H9 (cell line): ENCODE results near the gene GAL3ST1. TPM values are rescaled to one million over a fixed set of nuclear protein-coding genes. Genes with fewer than 3 reads are reported as not detected.
A peak's percentile ranks its signal among the peaks of the same experiment; 100 is the strongest.

Experiments used
- DNase-seq: peaks from one replicate; pipeline ENCODE4 v3.0.0-alpha.2; 2017
- H2AFZ ChIP-seq: one replicate; pipeline ENCODE4 v1.6.1; 2013; ENCODE audit warnings: mild to moderate bottlenecking, low read length, control low read depth, moderate library complexity
- H2AK5ac ChIP-seq: 2 replicates; pipeline ENCODE4 v1.6.1; 2013; ENCODE audit warnings: low read length, control low read depth, mixed read lengths; ENCODE audit not compliant: insufficient read length
- H2BK120ac ChIP-seq: one replicate; pipeline ENCODE4 v1.6.1; 2013; ENCODE audit warnings: low read depth, mild to moderate bottlenecking, low read length, control low read depth, inconsistent platforms; ENCODE audit not compliant: poor library complexity, severe bottlenecking
- H2BK12ac ChIP-seq: 2 replicates; pipeline ENCODE4 v1.6.1; 2013; ENCODE audit warnings: low read length, control low read depth, mixed read lengths, low read depth; ENCODE audit not compliant: insufficient read length
- H2BK15ac ChIP-seq: 2 replicates; pipeline ENCODE4 v1.6.1; 2013; ENCODE audit warnings: low read depth, low read length, control low read depth
- H2BK20ac ChIP-seq: one replicate; pipeline ENCODE4 v1.6.1; 2013; ENCODE audit warnings: low read depth, mild to moderate bottlenecking, low read length, control low read depth, inconsistent platforms; ENCODE audit not compliant: poor library complexity, severe bottlenecking
- H2BK5ac ChIP-seq: 2 replicates; pipeline ENCODE4 v1.6.1; 2013; ENCODE audit warnings: low read length, control low read depth, mixed read lengths; ENCODE audit not compliant: insufficient read length
- H3K14ac ChIP-seq: 2 replicates; pipeline ENCODE4 v1.6.1; 2013; ENCODE audit warnings: low read length, control low read depth; ENCODE audit not compliant: insufficient read depth
- H3K18ac ChIP-seq: 2 replicates; pipeline ENCODE4 v1.6.1; 2013; ENCODE audit warnings: low read depth, mild to moderate bottlenecking, mixed read lengths, low read length, control low read depth; ENCODE audit not compliant: insufficient read length
- H3K23ac ChIP-seq: 2 replicates; pipeline ENCODE4 v1.6.1; 2013; ENCODE audit warnings: low read length, control low read depth, mixed read lengths, low read depth; ENCODE audit not compliant: insufficient read length
- H3K23me2 ChIP-seq: 2 replicates; pipeline ENCODE4 v1.6.1; 2013; ENCODE audit warnings: low read depth, mild to moderate bottlenecking, mixed read lengths, low read length, control low read depth; ENCODE audit not compliant: insufficient read length, poor library complexity, severe bottlenecking
- H3K27ac ChIP-seq: 2 replicates; pipeline ENCODE4 v1.5.1; 2013; ENCODE audit warnings: low read length, control low read depth, mixed read lengths, low read depth; ENCODE audit not compliant: insufficient read length
- H3K27me3 ChIP-seq: 2 replicates; pipeline ENCODE4 v1.6.1; 2013; ENCODE audit warnings: low read length, control low read depth, inconsistent platforms; ENCODE audit not compliant: insufficient read depth
- H3K4ac ChIP-seq: 2 replicates; pipeline ENCODE4 v1.6.1; 2013; ENCODE audit warnings: low read depth, mild to moderate bottlenecking, control low read depth, inconsistent platforms, low read length, moderate library complexity
- H3K4me1 ChIP-seq: 2 replicates; pipeline ENCODE4 v1.6.1; 2013; ENCODE audit warnings: low read length, control low read depth, inconsistent platforms; ENCODE audit not compliant: insufficient read depth
- H3K4me2 ChIP-seq: 2 replicates; pipeline ENCODE4 v1.6.1; 2013; ENCODE audit warnings: low read length, control low read depth, mixed read lengths; ENCODE audit not compliant: insufficient read length, insufficient read depth
- H3K56ac ChIP-seq: 2 replicates; pipeline ENCODE4 v1.6.1; 2013; ENCODE audit warnings: low read depth, mild to moderate bottlenecking, mixed read lengths, low read length, control low read depth; ENCODE audit not compliant: insufficient read length
- H3K79me1 ChIP-seq: 2 replicates; pipeline ENCODE4 v1.6.1; 2013; ENCODE audit warnings: low read depth, mild to moderate bottlenecking, moderate library complexity, low read length, control low read depth, inconsistent platforms; ENCODE audit not compliant: insufficient read depth, poor library complexity, severe bottlenecking
- H3K79me2 ChIP-seq: 2 replicates; pipeline ENCODE4 v1.6.1; 2013; ENCODE audit warnings: low read length, control low read depth, inconsistent platforms; ENCODE audit not compliant: insufficient read depth
- H3K9ac ChIP-seq: 2 replicates; pipeline ENCODE4 v1.6.1; 2013; ENCODE audit warnings: low read length, control low read depth, mixed read lengths; ENCODE audit not compliant: insufficient read length; ENCODE audit errors: extremely low read depth
- H3K9me3 ChIP-seq: one replicate; pipeline ENCODE4 v1.6.1; 2013; ENCODE audit warnings: low read depth, low read length, inconsistent platforms; ENCODE audit not compliant: control insufficient read depth
- H3T11ph ChIP-seq: one replicate; pipeline ENCODE4 v1.6.1; 2013; ENCODE audit warnings: mild to moderate bottlenecking, low read length, control low read depth, inconsistent platforms
- H4K20me1 ChIP-seq: one replicate; pipeline ENCODE4 v1.6.1; 2013; ENCODE audit not compliant: control insufficient read depth, insufficient read length, insufficient read depth
- H4K5ac ChIP-seq: 2 replicates; pipeline ENCODE4 v1.6.1; 2013; ENCODE audit warnings: low read depth, mild to moderate bottlenecking, mixed read lengths, low read length, control low read depth; ENCODE audit not compliant: insufficient read length
- H4K8ac ChIP-seq: replicated peaks from 2 replicates; pipeline ENCODE4 v1.6.1; 2013; ENCODE audit warnings: low read length, control low read depth, mixed read lengths, low read depth; ENCODE audit not compliant: insufficient read length
- H4K91ac ChIP-seq: 2 replicates; pipeline ENCODE4 v1.6.1; 2013; ENCODE audit warnings: low read depth, mild to moderate bottlenecking, moderate library complexity, mixed read lengths, low read length, control low read depth; ENCODE audit not compliant: insufficient read length
- H3K27ac Mint-ChIP-seq, 3 experiments: 2 replicates in 2 of 3; 3 replicates in 1 of 3; pipeline ENCODE4 v1.8.0; 2020 to 2021; ENCODE audit warnings: mixed read lengths in 3 of 3, mild to moderate bottlenecking in 1 of 3, moderate library complexity in 1 of 3
- H3K27me3 Mint-ChIP-seq: 2 replicates; pipeline ENCODE4 v1.8.0; 2021; ENCODE audit warnings: low read depth, mild to moderate bottlenecking, moderate library complexity, mixed read lengths
- H3K36me3 Mint-ChIP-seq, 3 experiments: 2 replicates in 2 of 3; 3 replicates in 1 of 3; pipeline ENCODE4 v1.8.0; 2020 to 2021; ENCODE audit warnings: low read depth in 3 of 3, mixed read lengths in 3 of 3; ENCODE audit not compliant: insufficient read depth in 1 of 3
- H3K4me1 Mint-ChIP-seq, 2 experiments: 2 replicates each; pipeline ENCODE4 v1.8.0; 2020; ENCODE audit warnings: mixed read lengths in 2 of 2
- H3K4me3 Mint-ChIP-seq, 2 experiments: 2 replicates in 1 of 2; 3 replicates in 1 of 2; pipeline ENCODE4 v1.8.0; 2020 to 2021; ENCODE audit warnings: mild to moderate bottlenecking in 2 of 2, mixed read lengths in 2 of 2, moderate library complexity in 1 of 2
- H3K9me3 Mint-ChIP-seq, 2 experiments: 2 replicates in 1 of 2; 3 replicates in 1 of 2; pipeline ENCODE4 v1.8.0; 2020; ENCODE audit warnings: mild to moderate bottlenecking in 2 of 2, mixed read lengths in 2 of 2, moderate library complexity in 1 of 2
- WGBS: extraction: QIAGEN DNeasy Blood & Tissue Kit; methylation state at CpG from one replicate; pipeline ENCODE4 v1.1.7; 2013; ENCODE audit warnings: missing lambda C conversion rate, low lambda C conversion rate, mixed read lengths; ENCODE audit not compliant: insufficient read length; ENCODE audit errors: extremely low coverage; 5-methylcytosine and 5-hydroxymethylcytosine counted together
- total RNA-seq: library from RNA; stranded (reverse); gene quantifications from 2 replicates; pipeline ENCODE4 v1.2.1, GENCODE V29; 2021
- TF ChIP-seq, protein P1 (sequence below): fragments of 200-600 bp; sonication (generic); conservative IDR thresholded peaks from 3 replicates; pipeline ENCODE4 v1.8.0; 2021; ENCODE audit warnings: antibody characterized with exemption, mild to moderate bottlenecking

The GAL3ST1 gene
- total RNA-seq, 1 experiment from 2014 or later, result 5.1 TPM

DNA sequence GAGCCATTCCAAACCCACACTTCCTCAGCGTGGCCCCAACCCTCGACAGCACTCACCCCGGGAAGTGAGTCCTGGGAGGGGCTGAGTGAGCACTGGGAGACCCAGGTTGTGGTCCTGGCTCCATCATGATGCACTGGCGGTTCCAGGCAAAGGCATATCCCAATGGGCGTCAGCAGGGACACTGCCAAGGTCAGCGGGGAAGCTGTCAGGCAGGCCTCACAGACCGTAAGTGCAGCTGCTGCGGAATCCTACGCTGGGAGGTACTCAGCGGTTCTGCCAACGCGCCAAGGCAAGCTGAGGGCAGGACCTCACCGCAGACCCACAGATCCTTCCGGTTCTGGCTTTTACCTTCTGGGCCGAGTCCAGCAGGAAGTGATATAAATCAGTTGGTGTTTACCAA lies 1.4 kb upstream of the GAL3ST1 start:
- Histone ChIP-seq H3K23me2 (peaks cover 7% of the 10 kb centered on the region), H2BK12ac (no peak overlapping the region), H3K4me2 (no peak overlapping the region), H3K27ac (no peak overlapping the region), H3K9ac (no peak overlapping the region), H3K27me3 (no peaks in the 10 kb centered on the region), H3K18ac (no peak overlapping the region), H2BK120ac (no peak overlapping the region), H3K23ac (no peak overlapping the region), H3T11ph (no peak overlapping the region), H3K4me1 (no peaks in the 10 kb centered on the region), H3K79me2 (no peaks in the 10 kb centered on the region), H3K14ac (no peak overlapping the region), H2BK15ac (no peak overlapping the region), H2BK20ac (no peak overlapping the region), H3K4ac (no peak overlapping the region), H3K79me1 (no peaks in the 10 kb centered on the region), H4K5ac (no peak overlapping the region), H4K20me1 (peaks cover 5% of the 10 kb centered on the region), H2AFZ (no peak overlapping the region), H3K9me3 (no peaks in the 10 kb centered on the region), H4K91ac (no peak overlapping the region), H2BK5ac (no peak overlapping the region), H4K8ac (no peak overlapping the region), H2AK5ac (no peak overlapping the region), H3K56ac (no peak overlapping the region)
- Mint-ChIP-seq H3K4me1 (peaks cover 11 to 21% of the 10 kb centered on the region in 2 experiments), H3K27ac (no peak overlapping the region), H3K27me3 (peaks cover 5% of the 10 kb centered on the region), H3K4me3 (peak overlapping the region in 1 of 2 experiments; percentile 86; a peak in 2 of 5 replicates), H3K9me3 (no peaks in the 10 kb centered on the region), H3K36me3 (peaks cover 29 to 54% (median 47%) of the 10 kb centered on the region in 3 experiments; a peak in 6 of 7 replicates)
- WGBS, result no CpG with 5 or more reads among the region's 15 CpGs
- no peak for DNase-seq
- TF ChIP-seq, protein P1, sequence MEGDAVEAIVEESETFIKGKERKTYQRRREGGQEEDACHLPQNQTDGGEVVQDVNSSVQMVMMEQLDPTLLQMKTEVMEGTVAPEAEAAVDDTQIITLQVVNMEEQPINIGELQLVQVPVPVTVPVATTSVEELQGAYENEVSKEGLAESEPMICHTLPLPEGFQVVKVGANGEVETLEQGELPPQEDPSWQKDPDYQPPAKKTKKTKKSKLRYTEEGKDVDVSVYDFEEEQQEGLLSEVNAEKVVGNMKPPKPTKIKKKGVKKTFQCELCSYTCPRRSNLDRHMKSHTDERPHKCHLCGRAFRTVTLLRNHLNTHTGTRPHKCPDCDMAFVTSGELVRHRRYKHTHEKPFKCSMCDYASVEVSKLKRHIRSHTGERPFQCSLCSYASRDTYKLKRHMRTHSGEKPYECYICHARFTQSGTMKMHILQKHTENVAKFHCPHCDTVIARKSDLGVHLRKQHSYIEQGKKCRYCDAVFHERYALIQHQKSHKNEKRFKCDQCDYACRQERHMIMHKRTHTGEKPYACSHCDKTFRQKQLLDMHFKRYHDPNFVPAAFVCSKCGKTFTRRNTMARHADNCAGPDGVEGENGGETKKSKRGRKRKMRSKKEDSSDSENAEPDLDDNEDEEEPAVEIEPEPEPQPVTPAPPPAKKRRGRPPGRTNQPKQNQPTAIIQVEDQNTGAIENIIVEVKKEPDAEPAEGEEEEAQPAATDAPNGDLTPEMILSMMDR, result no peak
